Esophagus muscularis mucosa (tissue), 4 donors: ENCODE data around the gene OR2B6. TPM values are rescaled to one million over a fixed set of nuclear protein-coding genes. Genes with fewer than 3 reads are reported as not detected.

ENCODE experiments used
- DNase-seq: peaks from one replicate; pipeline ENCODE4 v3.0.0-alpha.2; 2017; ENCODE audit errors: extremely low spot score
- H3K27ac ChIP-seq, 4 donors: fragments of 200-600 bp; sonication (generic); replicated peaks in 1 of 4; 1 replicate in 3 of 4; 2 replicates in 1 of 4; pipeline ENCODE4 v1.5.1; 2016 to 2019; ENCODE audit warnings: mild to moderate bottlenecking in 1 of 4
- H3K27me3 ChIP-seq, 4 donors: fragments of 200-600 bp; sonication (generic); one replicate each; pipeline versions ENCODE4 v1.5.1 to v1.6.0; 2016 to 2019
- H3K36me3 ChIP-seq, 4 donors: fragments of 200-600 bp; sonication (generic); one replicate each; pipeline ENCODE4 v1.5.1; 2016 to 2019
- H3K4me1 ChIP-seq, 4 donors: fragments of 200-600 bp; sonication (generic); one replicate each; pipeline ENCODE4 v1.5.1; 2016 to 2019
- H3K4me3 ChIP-seq, 4 donors: fragments of 200-600 bp; sonication (generic); 1 replicate in 2 of 4; 2 replicates in 2 of 4; pipeline ENCODE4 v1.5.1; 2016 to 2019; ENCODE audit warnings: mild to moderate bottlenecking in 4 of 4, moderate library complexity in 1 of 4
- H3K9me3 ChIP-seq, 4 donors: fragments of 200-600 bp; sonication (generic); 1 replicate in 3 of 4; 2 replicates in 1 of 4; pipeline ENCODE4 v1.5.1; 2016 to 2019
- CTCF ChIP-seq, 3 experiments: fragments of 200-600 bp in 2 of 3; fragments of 450-650 bp in 1 of 3; sonication (generic) in 2 of 3; IDR thresholded peaks; one replicate each; pipeline ENCODE4 v1.5.1; 2017 to 2019; ENCODE audit warnings: antibody characterized with exemption in 3 of 3, mild to moderate bottlenecking in 2 of 3, moderate library complexity in 1 of 3
- EP300 ChIP-seq: sonication (generic); formaldehyde crosslinking; IDR thresholded peaks from one replicate; pipeline ENCODE4 v1.6.1; 2017; ENCODE audit warnings: antibody characterized with exemption
- POLR2A ChIP-seq: fragments of 450-650 bp; IDR thresholded peaks from one replicate; pipeline ENCODE4 v1.6.1; 2017; ENCODE audit warnings: antibody characterized with exemption, moderate library complexity, mild to moderate bottlenecking, low read depth
- POLR2AphosphoS5 ChIP-seq, 2 donors: sonication (generic); formaldehyde crosslinking; IDR thresholded peaks; one replicate each; pipeline ENCODE4 v1.6.1; 2017; ENCODE audit warnings: antibody characterized with exemption in 2 of 2
- WGBS: methylation state at CpG from one replicate; pipeline ENCODE4 v1.1.5; 2018; 5-methylcytosine and 5-hydroxymethylcytosine counted together
- intact Hi-C: fragments of 100-400 bp; cut with DNase I; formaldehyde crosslinking; loops from one replicate; pipeline ENCODE4 v1.15.1; 2023
- total RNA-seq, 4 donors: library from RNA; depleted of rRNA; stranded (reverse); fragments of >200 nt; gene quantifications; one replicate each; pipeline versions ENCODE4 v1.1.0 to v1.2.1, GENCODE V29; 2016

Gene OR2B6
- total RNA-seq, 4 donors from 2014 or later: not detected

GRCh38 chr6:28002161-28002560 lies 45.1 kb downstream of the OR2B6 start:
- WGBS: 96% methylated on average over 5 of the region's 5 CpGs
- Histone ChIP-seq H3K27me3 (peaks cover 0 to 19% (median 0%) of the 10 kb centered on the region in 4 donors), H3K27ac (no peak overlapping the region), H3K4me1 (no peaks in the 10 kb centered on the region), H3K9me3 (no peaks in the 10 kb centered on the region), H3K4me3 (no peak overlapping the region), H3K36me3 (no peaks in the 10 kb centered on the region)
- DNase-seq: no peak
- no peak for TF ChIP-seq EP300
- TF ChIP-seq POLR2AphosphoS5 (IDR thresholded peaks at IDR 0.05): no peak
- TF ChIP-seq CTCF (IDR thresholded peaks at IDR 0.05): no peak
- TF ChIP-seq POLR2A: no peak
- intact Hi-C loops: no loop called here

GRCh38 chr6:28003059-28003458 lies 46.0 kb downstream of the OR2B6 start:
- H3K4me3 ChIP-seq: no peak overlapping the region
- no peak overlapping the region for H3K27ac ChIP-seq
- no peak for DNase-seq
- no peaks in the 10 kb centered on the region for H3K9me3 ChIP-seq
- TF ChIP-seq POLR2A (no peak), POLR2AphosphoS5 (IDR thresholded peaks at IDR 0.05) (no peak), CTCF (IDR thresholded peaks at IDR 0.05) (no peak), EP300 (no peak)
- intact Hi-C loops: no loop called here
- peaks cover 0 to 19% (median 0%) of the 10 kb centered on the region in 4 donors for H3K27me3 ChIP-seq
- WGBS: 88% methylated on average over 5 of the region's 5 CpGs
- no peaks in the 10 kb centered on the region for H3K4me1 ChIP-seq
- no peaks in the 10 kb centered on the region for H3K36me3 ChIP-seq

- H3K4me3 ChIP-seq: no peak overlapping the region
- H3K36me3 ChIP-seq: no peaks in the 10 kb centered on the region
- intact Hi-C loops: no loop called here
- H3K9me3 ChIP-seq: no peaks in the 10 kb centered on the region
- TF ChIP-seq POLR2AphosphoS5 (IDR thresholded peaks at IDR 0.05) (no peak), POLR2A (no peak), EP300 (no peak), CTCF (IDR thresholded peaks at IDR 0.05) (no peak)
- H3K27ac ChIP-seq: no peak overlapping the region
- no peaks in the 10 kb centered on the region for H3K4me1 ChIP-seq
- 74% methylated on average over 3 of the region's 3 CpGs for WGBS
- peaks cover 0 to 19% (median 0%) of the 10 kb centered on the region in 4 donors for H3K27me3 ChIP-seq
- DNase-seq: no peak
Observed at GRCh38 chr6:28003661-28004060, 46.6 kb downstream of the OR2B6 start.

GRCh38 chr6:28004350-28005151 lies 47.5 kb downstream of the OR2B6 start:
- Histone ChIP-seq H3K36me3 (no peaks in the 10 kb centered on the region), H3K27ac (no peak overlapping the region), H3K9me3 (no peaks in the 10 kb centered on the region), H3K4me1 (no peaks in the 10 kb centered on the region), H3K4me3 (no peak overlapping the region), H3K27me3 (peaks cover 0 to 19% (median 0%) of the 10 kb centered on the region in 4 donors)
- TF ChIP-seq CTCF (IDR thresholded peaks at IDR 0.05) (no peak), POLR2AphosphoS5 (IDR thresholded peaks at IDR 0.05) (no peak), EP300 (no peak), POLR2A (no peak)
- intact Hi-C loops: no loop called here
- DNase-seq: no peak
- whole genome bisulfite sequencing: 66% methylated on average over 5 of the region's 5 CpGs
